HepG2 (cell line): ENCODE results near the gene E2F1. TPM values are rescaled to one million over a fixed set of nuclear protein-coding genes. Genes with fewer than 3 reads are reported as not detected.

Experiments used
- CEBPB ChIP-seq: IDR thresholded peaks from 2 replicates; pipeline ENCODE4 v1.6.1; 2011; ENCODE audit warnings: low read depth, low read length, improper control_type of control experiment, borderline replicate concordance
- DNMT3B ChIP-seq: conservative IDR thresholded peaks from 2 replicates; pipeline ENCODE4 v1.6.1; 2016; ENCODE audit warnings: missing biosample characterization, control low read depth
- FOXK1 ChIP-seq: sonication (generic); formaldehyde crosslinking; IDR thresholded peaks from 2 replicates; pipeline ENCODE4 v1.4.0; 2020; ENCODE audit warnings: low read depth, missing genetic modification reagents, borderline replicate concordance
- GABPA ChIP-seq, 2 experiments: IDR thresholded peaks; 2 replicates each; pipeline ENCODE4 v1.6.1; 2011 to 2016; ENCODE audit warnings: low read depth in 2 of 2, low read length in 1 of 2, missing biosample characterization in 1 of 2, missing genetic modification characterization in 1 of 2
- HDAC1 ChIP-seq: sonication (generic); formaldehyde crosslinking; IDR thresholded peaks from 2 replicates; pipeline ENCODE4 v1.5.1; 2020; ENCODE audit warnings: mild to moderate bottlenecking, missing genetic modification reagents
- NCOA5 ChIP-seq: sonication (generic); formaldehyde crosslinking; IDR thresholded peaks from 2 replicates; pipeline ENCODE4 v1.4.0; 2020; ENCODE audit warnings: missing genetic modification reagents
- PAF1 ChIP-seq: IDR thresholded peaks from 2 replicates; pipeline ENCODE4 v1.6.1; 2016; ENCODE audit warnings: missing genetic modification reagents, missing compliant biosample characterization
- PHF5A ChIP-seq: IDR thresholded peaks from one replicate; pipeline ENCODE4 v1.6.1; 2018; ENCODE audit warnings: low read depth, missing genetic modification reagents; ENCODE audit not compliant: unreplicated experiment
- TGIF2 ChIP-seq: IDR thresholded peaks from 2 replicates; pipeline ENCODE4 v1.6.1; 2016; ENCODE audit warnings: control low read depth, missing compliant biosample characterization
- WIZ ChIP-seq: sonication (generic); formaldehyde crosslinking; IDR thresholded peaks from 2 replicates; pipeline ENCODE4 v1.5.1; 2020; ENCODE audit warnings: mild to moderate bottlenecking, missing genetic modification reagents
- ZFP36 ChIP-seq: fragments of 150-350 bp; IDR thresholded peaks from 2 replicates; pipeline ENCODE4 v1.6.1; 2018; ENCODE audit warnings: borderline replicate concordance, low read length, low read depth; ENCODE audit not compliant: partially characterized antibody
- ZNF713 ChIP-seq: sonication (generic); formaldehyde crosslinking; IDR thresholded peaks from 2 replicates; pipeline ENCODE4 v1.4.0; 2020; ENCODE audit warnings: mild to moderate bottlenecking, missing genetic modification reagents
- ZNF749 ChIP-seq: sonication (generic); formaldehyde crosslinking; IDR thresholded peaks from 2 replicates; pipeline ENCODE4 v1.8.0; 2022; ENCODE audit warnings: mild to moderate bottlenecking, missing genetic modification reagents, moderate library complexity, borderline replicate concordance
- polyA plus RNA-seq, 8 experiments: library from polyadenylated mRNA; depleted of rRNA in 3 of 8; stranded (reverse) in 7 of 8; unstranded in 1 of 8; fragments of >200 nt; fragmentation: Illumina TruSeq in 4 of 8; extraction: Trizol in 4 of 8; gene quantifications; 2 replicates each; pipeline versions ENCODE4 v1.2.1 to v1.2.3, GENCODE V29; 2011 to 2016; ENCODE audit warnings: low read depth in 4 of 8, missing spikeins in 1 of 8, mixed read lengths in 1 of 8; ENCODE audit not compliant: insufficient read depth in 1 of 8
- total RNA-seq, 5 experiments: library from RNA; depleted of rRNA; stranded (reverse); fragments of >200 nt; fragmentation: Illumina TruSeq; extraction: Trizol; gene quantifications; 2 replicates each; pipeline ENCODE4 v1.2.3, GENCODE V29; 2016; ENCODE audit warnings: low read depth in 1 of 5
- TF ChIP-seq, protein P1 (sequence below): sonication (generic); formaldehyde crosslinking; IDR thresholded peaks from 2 replicates; pipeline ENCODE4 v1.5.1; 2020; ENCODE audit warnings: mild to moderate bottlenecking, missing genetic modification reagents, moderate library complexity
- TF ChIP-seq, protein P2 (sequence below): sonication (generic); formaldehyde crosslinking; IDR thresholded peaks from 2 replicates; pipeline ENCODE4 v1.4.0; 2020; ENCODE audit warnings: mild to moderate bottlenecking, missing genetic modification reagents, borderline replicate concordance
- TF ChIP-seq, protein P3 (sequence below): sonication (generic); formaldehyde crosslinking; IDR thresholded peaks from 2 replicates; pipeline ENCODE4 v1.9.0; 2021; ENCODE audit warnings: missing genetic modification reagents, borderline replicate concordance
- TF ChIP-seq, protein P4 (sequence below): sonication (generic); formaldehyde crosslinking; IDR thresholded peaks from 2 replicates; pipeline ENCODE4 v1.5.0; 2020; ENCODE audit warnings: missing genetic modification reagents, mild to moderate bottlenecking, borderline replicate concordance
- TF ChIP-seq, protein P5 (sequence below): sonication (generic); IDR thresholded peaks from 2 replicates; pipeline ENCODE4 v1.6.1; 2016; ENCODE audit warnings: low read depth, borderline replicate concordance

Gene E2F1
- total and polyA plus RNA-seq, 2 of the 13 experiments (the other 11 are each of a cell fraction or from before 2014, with no cell fraction given) = 25.5 to 39.4 TPM

DNA sequence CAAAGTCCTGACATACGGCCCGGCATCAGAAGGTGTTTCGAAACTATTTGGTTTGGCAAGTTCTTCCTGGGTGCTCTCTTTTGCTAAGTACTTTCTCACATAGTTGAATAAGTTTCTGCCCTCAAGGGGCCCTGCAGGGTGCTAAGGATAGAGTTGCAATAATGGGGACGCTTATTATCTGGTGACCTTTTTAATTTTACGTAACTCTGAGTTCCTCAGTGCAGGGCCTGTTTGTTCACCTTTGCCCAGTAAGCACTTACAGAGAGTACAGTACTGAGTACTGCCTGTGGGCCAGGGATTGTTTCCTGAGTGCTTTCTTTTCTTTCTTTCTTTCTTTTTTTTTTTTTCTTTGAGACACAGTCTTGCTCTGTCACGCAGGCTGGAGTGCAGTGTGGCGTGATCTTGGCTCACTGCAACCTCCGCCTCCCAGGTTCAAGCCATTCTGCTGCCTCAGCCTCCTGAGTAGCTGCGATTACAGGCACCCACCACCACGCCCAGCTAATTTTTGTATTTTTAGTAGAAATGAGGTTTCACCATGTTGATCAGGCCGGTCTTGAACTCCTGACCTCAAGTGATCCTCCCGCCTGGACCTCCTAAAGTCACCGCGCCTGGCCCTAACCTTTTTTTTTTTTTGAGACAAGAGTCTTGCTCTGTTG is 38.4 kb upstream of the E2F1 start (continued):
- TF ChIP-seq, protein P1, sequence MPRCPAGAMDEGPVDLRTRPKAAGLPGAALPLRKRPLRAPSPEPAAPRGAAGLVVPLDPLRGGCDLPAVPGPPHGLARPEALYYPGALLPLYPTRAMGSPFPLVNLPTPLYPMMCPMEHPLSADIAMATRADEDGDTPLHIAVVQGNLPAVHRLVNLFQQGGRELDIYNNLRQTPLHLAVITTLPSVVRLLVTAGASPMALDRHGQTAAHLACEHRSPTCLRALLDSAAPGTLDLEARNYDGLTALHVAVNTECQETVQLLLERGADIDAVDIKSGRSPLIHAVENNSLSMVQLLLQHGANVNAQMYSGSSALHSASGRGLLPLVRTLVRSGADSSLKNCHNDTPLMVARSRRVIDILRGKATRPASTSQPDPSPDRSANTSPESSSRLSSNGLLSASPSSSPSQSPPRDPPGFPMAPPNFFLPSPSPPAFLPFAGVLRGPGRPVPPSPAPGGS (CRISPR knock-in tag) = peak; percentile 40; the same call in 1 of the 2 replicates
- TF ChIP-seq ZFP36 (no peak), TGIF2 (CRISPR knock-in tag) (no peak; the same call in 1 of the 2 replicates), DNMT3B (CRISPR knock-in tag) (no peak), PAF1 (no peak), CEBPB (peak; percentile 79), FOXK1 (CRISPR knock-in tag) (peak; percentile 31; the same call in 1 of the 2 replicates), HDAC1 (CRISPR knock-in tag) (peak; percentile 77), ZNF749 (CRISPR knock-in tag) (no peak; the same call in 1 of the 2 replicates), NCOA5 (CRISPR knock-in tag) (no peak), ZNF713 (CRISPR knock-in tag) (no peak), PHF5A (CRISPR knock-in tag) (no peak), GABPA (IDR thresholded peaks at IDR 0.05; ENCODE audit: low read depth, low read length) (no peak), GABPA (CRISPR knock-in tag; IDR thresholded peaks at IDR 0.05; ENCODE audit: low read depth) (no peak), WIZ (peak; percentile 70; the same call in 1 of the 2 replicates)
- TF ChIP-seq, protein P2, sequence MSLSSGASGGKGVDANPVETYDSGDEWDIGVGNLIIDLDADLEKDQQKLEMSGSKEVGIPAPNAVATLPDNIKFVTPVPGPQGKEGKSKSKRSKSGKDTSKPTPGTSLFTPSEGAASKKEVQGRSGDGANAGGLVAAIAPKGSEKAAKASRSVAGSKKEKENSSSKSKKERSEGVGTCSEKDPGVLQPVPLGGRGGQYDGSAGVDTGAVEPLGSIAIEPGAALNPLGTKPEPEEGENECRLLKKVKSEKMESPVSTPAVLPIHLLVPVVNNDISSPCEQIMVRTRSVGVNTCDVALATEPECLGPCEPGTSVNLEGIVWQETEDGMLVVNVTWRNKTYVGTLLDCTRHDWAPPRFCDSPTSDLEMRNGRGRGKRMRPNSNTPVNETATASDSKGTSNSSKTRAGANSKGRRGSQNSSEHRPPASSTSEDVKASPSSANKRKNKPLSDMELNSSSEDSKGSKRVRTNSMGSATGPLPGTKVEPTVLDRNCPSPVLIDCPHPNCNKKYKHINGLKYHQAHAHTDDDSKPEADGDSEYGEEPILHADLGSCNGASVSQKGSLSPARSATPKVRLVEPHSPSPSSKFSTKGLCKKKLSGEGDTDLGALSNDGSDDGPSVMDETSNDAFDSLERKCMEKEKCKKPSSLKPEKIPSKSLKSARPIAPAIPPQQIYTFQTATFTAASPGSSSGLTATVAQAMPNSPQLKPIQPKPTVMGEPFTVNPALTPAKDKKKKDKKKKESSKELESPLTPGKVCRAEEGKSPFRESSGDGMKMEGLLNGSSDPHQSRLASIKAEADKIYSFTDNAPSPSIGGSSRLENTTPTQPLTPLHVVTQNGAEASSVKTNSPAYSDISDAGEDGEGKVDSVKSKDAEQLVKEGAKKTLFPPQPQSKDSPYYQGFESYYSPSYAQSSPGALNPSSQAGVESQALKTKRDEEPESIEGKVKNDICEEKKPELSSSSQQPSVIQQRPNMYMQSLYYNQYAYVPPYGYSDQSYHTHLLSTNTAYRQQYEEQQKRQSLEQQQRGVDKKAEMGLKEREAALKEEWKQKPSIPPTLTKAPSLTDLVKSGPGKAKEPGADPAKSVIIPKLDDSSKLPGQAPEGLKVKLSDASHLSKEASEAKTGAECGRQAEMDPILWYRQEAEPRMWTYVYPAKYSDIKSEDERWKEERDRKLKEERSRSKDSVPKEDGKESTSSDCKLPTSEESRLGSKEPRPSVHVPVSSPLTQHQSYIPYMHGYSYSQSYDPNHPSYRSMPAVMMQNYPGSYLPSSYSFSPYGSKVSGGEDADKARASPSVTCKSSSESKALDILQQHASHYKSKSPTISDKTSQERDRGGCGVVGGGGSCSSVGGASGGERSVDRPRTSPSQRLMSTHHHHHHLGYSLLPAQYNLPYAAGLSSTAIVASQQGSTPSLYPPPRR (CRISPR knock-in tag) = peak; percentile 51; the same call in 1 of the 2 replicates
- TF ChIP-seq, protein P3, sequence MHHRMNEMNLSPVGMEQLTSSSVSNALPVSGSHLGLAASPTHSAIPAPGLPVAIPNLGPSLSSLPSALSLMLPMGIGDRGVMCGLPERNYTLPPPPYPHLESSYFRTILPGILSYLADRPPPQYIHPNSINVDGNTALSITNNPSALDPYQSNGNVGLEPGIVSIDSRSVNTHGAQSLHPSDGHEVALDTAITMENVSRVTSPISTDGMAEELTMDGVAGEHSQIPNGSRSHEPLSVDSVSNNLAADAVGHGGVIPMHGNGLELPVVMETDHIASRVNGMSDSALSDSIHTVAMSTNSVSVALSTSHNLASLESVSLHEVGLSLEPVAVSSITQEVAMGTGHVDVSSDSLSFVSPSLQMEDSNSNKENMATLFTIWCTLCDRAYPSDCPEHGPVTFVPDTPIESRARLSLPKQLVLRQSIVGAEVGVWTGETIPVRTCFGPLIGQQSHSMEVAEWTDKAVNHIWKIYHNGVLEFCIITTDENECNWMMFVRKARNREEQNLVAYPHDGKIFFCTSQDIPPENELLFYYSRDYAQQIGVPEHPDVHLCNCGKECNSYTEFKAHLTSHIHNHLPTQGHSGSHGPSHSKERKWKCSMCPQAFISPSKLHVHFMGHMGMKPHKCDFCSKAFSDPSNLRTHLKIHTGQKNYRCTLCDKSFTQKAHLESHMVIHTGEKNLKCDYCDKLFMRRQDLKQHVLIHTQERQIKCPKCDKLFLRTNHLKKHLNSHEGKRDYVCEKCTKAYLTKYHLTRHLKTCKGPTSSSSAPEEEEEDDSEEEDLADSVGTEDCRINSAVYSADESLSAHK (CRISPR knock-in tag) = no peak
- TF ChIP-seq, protein P4, sequence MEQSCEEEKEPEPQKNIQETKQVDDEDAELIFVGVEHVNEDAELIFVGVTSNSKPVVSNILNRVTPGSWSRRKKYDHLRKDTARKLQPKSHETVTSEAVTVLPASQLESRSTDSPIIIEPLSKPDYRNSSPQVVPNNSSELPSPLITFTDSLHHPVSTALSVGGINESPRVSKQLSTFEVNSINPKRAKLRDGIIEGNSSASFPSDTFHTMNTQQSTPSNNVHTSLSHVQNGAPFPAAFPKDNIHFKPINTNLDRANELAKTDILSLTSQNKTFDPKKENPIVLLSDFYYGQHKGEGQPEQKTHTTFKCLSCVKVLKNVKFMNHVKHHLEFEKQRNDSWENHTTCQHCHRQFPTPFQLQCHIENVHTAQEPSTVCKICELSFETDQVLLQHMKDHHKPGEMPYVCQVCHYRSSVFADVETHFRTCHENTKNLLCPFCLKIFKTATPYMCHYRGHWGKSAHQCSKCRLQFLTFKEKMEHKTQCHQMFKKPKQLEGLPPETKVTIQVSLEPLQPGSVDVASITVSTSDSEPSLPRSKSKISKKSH (CRISPR knock-in tag) = no peak
- TF ChIP-seq, protein P5, sequence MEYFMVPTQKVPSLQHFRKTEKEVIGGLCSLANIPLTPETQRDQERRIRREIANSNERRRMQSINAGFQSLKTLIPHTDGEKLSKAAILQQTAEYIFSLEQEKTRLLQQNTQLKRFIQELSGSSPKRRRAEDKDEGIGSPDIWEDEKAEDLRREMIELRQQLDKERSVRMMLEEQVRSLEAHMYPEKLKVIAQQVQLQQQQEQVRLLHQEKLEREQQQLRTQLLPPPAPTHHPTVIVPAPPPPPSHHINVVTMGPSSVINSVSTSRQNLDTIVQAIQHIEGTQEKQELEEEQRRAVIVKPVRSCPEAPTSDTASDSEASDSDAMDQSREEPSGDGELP = no peak
